GM19455 (cell line): ENCODE data around the gene CDCA4.
"Not testable (repeated sequence)": the region's sequence is repeated elsewhere in the genome, so short reads cannot be mapped to it uniquely, and the experiment has no call there.

ENCODE experiments used
- ATAC-seq: cut with Tn5 transposase; IDR thresholded peaks from one replicate; pipeline ENCODE4 v1.9.1; 2021; ENCODE audit not compliant: unreplicated experiment

The CDCA4 gene

DNA sequence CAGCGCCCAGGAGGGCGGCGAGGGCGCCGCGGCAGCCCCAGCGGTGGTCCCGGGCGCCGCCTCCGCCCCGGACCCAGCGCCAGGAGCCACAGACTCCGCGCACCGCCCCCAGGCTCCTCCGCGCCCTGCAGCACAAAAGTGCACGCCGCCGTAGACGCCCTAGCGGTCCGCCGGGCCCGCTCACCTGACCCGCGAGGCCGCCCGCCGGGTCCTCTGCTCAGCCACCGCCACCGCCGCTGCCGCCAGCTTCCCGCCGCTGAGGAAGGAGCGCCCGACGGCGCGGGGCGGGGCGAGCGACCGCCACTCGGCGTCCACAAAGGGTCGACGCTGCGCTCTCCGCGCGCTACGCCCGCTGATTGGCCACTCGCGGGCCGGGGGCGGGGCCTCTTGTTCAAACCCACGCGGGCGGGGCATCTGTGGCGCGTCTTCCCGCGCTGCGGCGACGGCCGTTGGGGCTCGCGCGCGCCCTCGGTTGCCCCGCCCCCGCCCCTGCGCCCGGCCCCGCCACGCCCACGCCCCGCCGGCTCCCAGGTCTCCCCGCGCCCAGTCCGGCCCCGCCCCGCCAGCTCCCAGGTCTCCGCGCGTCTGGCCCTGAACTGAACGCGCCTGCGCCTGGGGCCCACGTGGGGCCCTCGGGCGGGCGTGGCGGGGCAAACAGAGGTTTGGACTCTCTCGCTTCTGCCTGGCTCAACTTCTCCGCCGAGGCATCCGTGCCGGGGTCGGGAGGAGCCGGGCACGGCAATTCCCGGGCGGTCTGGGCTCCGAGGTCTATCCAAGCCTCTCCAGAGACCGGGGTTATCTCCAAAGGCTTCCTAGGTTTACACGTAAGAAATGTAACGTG is at the start of gene CDCA4:
Gene CDCA4 (minus strand): TSS at position 269 of the 841 bp plus-strand sequence. CDS start 9,154 bp downstream, outside the sequence.
- peak; percentile 71 for ATAC-seq

DNA sequence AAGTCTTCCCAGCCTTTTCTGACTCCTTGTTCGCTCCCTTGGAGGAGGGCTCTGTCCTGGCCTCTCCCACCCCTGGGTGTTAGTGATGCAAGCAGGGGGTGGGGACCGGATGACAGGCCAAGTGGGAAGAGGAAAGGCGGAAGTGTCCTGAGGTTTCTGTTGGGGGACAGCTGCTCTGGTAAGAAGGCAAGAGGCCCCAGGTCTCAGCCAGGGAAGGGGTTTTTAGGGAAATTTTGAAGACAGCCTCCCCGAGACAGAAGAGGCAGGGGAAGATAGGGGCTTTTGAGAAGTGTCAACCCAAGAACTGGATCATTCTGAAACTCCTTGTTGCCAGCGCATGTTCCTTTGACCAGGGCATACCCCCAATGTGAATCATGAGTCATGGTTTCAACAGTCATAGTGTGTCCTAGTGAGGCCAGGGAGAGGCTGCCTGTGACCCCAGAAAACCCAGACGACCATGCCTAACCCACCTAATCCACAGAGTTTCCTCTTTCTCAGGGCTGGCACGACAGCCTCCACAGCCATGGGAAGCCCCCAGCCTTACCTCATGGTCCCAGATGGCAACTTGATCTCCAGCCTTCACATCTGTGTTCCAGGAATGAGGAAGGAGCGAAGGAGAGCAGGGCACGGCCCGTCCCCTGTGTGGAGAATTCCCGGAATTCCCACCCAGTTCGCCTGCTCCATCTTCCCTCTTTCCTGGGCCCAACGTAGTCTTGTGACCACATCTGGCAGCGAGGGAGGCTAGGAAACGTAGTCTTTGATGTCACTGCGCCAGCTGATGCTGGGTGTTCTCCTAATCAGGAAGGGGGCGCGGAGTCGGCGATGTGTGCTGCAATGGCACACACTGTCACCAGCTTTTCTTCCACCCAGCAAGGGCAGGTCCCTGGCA is 49.2 kb upstream of the CDCA4 start:
- peak; percentile 31 for ATAC-seq

- ATAC-seq = no peak
These were observed 48.6 kb upstream of the CDCA4 start for GRCh38 chr14:105069522-105069870.

GRCh38 chr14:105068818-105069217 is 47.9 kb upstream of the CDCA4 start:
- no peak for ATAC-seq

DNA sequence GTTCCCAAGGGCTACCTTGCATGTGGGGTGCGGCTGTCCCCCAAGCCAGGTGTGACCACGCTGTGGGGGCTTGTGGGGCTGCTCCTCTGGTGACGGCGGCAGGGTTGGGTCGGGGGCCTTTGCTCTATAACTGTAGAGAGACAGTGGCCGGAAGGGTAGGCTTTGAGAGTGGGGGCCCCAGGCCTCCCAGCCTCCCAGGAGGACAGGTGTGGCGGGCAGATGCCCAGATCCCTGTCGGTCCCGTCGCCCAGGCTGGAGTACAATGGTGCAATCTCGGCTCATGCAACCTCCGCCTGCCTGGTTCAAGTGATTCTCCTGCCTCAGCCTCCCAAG is 47.1 kb upstream of the CDCA4 start:
- no peak for ATAC-seq

DNA sequence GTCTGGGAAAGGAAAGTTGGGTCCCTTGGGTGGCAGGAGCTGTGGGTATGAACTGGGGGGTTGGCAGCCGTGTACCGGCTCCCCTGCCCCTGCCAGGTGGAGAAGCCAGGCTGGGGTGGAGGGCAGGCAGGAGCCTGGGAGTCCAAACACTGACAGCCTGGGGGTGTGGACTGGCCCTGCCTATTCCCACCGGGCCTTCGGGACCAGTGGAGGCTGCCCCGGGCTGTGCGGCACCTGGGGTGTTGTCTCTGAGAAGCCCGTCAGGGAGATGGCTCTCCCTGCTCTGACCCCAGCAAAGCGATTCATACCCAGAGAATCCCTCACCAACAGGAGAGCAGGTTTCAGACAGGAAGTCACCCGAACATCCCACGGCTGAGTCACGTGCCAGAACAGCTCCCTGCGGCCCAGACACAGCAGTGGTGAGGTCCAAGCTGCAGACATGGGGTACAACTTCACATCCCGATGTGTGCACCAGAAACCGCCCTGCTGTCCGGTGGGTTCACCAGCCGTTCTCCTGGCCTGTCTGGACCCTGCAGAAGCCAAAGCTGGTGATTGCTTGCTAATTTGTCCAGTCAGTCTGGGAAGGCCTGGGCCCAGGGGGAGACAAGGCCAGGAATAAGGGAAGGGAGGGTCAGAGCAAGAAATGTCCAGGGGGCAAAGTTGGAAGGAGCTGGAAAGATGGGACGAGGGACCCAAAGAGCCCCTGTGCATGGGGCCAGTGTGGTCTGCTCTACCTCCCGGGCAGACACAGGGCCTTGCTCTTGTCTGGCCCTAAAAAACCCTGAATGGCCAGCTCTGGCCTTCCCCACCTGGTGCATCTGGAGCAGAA is 46.5 kb upstream of the CDCA4 start:
- no peak for ATAC-seq

GRCh38 chr14:105066240-105067071 is 45.6 kb upstream of the CDCA4 start:
- no peak for ATAC-seq

GRCh38 chr14:105065280-105066228 is 44.7 kb upstream of the CDCA4 start, which contains the start of gene GPR132:
TSS of gene GPR132 (minus strand) at chr14:105065430. CDS start at chr14:105055420, 10,010 bp downstream.
- ATAC-seq = peak; percentile 54

- no peak for ATAC-seq
These were observed 43.8 kb upstream of the CDCA4 start for GRCh38 chr14:105064721-105065143.

DNA sequence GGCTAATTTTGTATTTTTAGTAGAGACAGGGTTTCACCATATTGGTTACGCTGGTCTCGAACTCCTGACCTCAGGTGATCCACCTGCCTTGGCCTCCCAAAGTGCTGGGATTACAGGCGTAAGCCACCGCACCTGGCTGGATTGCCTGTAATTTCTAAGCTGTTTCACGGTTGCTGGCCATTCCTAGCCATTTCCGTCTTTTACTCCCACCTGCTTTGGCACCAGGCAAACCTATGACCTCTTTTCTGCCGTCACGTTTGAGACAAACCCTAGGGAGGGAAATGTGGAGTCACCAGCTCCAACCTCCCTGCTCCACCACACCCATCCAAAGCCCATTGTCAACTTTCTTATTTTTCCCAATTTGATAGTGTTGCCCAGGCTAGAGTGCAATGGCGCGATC is 43.1 kb upstream of the CDCA4 start:
- ATAC-seq = no peak

DNA sequence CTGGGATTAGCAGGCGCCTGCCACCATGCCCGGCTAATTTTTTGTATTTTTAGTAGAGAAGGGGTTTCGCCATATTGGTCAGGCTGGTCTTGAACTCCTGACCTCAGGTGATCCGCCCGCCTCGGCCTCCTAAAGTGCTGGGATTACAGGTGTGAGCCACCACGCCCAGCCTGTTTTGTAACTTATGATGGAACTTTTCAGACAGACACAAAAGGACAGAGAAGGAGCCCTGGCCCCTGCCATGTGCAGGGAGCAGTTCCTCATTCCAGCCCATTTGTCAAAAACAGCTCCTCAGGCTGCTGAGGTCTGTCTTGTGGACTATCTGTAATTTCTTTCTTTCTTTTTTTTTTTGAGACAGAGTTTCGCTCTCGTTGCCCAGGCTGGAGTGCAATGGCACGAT is 42.6 kb upstream of the CDCA4 start:
- not testable (repeated sequence) for ATAC-seq

GRCh38 chr14:105063056-105063455 is 42.2 kb upstream of the CDCA4 start:
- no peak for ATAC-seq

GRCh38 chr14:105062048-105062433 is 41.2 kb upstream of the CDCA4 start:
- no peak for ATAC-seq

DNA sequence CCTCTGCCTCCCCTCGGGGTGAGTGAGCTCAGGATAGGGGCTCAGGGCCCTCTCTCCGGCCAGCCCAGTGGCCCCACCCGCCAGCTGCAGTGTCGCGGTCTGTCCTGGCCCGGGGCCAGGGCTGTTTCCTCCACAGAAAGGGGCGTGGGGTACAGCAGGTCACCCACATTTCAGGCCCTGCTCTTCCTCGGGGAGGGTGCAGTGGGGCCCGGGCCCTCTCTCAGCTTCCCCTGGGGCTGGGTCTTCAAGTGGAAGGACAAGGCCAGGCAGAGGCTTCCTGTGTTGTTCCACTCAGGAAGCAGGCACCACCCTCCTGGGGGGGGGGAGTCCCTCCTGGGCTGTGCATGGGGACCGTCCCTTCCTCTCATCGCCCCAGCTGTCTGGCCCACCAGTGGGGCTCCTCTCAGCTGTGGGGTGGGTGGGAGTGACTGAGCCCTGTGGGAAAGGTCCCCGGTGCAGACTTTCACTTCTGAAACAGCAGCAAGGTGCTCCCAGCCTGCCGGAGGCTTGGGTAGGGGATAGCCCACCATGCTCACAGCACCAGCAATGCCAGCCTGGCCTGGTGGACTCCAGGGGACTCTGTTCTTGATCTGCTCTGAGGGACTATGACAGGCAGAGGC is 40.7 kb upstream of the CDCA4 start:
- ATAC-seq = no peak

DNA sequence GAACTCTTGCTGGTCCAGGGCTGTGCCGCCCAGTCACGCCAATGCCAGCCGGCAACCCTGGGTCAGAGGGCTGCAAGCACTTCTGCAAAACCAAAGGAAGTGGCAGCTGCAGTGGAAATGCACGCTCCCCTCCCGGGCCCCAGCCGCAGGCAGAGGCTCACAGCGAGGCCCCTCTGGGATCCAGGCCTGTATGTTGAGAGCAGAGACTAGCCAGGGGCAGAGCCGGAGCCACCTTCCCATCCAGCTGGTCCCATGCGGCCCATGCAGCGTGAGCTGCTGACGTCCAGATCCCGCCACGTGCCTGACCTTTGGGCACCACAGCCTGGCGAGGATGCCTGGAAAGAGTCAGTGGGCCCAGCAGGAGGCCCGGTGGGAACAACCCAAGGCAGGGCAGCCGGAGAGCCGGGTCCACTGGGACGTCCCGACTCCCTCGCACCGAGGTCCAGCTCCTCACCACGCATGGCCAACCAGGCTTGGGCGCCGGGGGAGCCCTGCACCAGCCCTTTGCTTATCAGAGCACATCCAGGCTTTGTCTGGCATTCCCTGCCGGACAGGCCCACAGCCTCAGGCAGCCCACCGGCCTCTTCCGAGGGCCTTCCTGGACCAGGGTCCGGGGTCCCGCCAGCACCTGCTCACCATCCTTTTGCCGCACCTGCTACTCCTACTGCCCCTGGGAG is 40.0 kb upstream of the CDCA4 start:
- no peak for ATAC-seq

DNA sequence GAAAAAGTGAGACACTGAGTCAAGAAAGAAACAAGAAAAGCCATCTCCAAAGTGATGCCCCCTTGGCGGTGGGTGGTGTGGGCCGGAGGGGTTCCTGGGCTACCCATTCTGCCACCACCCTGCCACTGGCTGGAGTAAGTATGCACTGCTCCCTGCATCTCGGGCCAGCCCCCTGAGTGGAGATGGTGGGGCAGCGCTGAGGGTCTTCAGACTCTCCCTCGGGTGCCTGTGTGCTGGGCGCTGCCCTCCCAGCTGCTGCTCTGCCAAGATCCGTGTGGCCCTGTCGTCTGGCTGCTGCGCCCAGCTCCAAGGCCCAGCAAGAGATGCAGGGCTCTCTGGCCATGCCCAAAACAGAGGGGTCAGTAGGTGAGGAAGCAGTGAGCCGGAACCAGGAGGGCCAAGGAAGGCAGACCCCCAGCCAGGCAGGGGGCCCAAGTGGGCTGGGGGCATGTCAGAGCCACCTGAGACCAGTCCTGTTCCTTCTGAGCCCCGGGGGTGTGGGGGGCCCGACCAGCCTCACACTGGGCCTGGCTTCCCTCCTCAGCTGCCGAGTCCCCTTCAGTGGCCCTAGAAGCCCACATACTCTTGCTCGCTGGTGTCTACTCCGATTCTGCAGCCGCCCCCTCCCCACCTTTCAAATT is 39.2 kb upstream of the CDCA4 start:
- ATAC-seq = no peak

DNA sequence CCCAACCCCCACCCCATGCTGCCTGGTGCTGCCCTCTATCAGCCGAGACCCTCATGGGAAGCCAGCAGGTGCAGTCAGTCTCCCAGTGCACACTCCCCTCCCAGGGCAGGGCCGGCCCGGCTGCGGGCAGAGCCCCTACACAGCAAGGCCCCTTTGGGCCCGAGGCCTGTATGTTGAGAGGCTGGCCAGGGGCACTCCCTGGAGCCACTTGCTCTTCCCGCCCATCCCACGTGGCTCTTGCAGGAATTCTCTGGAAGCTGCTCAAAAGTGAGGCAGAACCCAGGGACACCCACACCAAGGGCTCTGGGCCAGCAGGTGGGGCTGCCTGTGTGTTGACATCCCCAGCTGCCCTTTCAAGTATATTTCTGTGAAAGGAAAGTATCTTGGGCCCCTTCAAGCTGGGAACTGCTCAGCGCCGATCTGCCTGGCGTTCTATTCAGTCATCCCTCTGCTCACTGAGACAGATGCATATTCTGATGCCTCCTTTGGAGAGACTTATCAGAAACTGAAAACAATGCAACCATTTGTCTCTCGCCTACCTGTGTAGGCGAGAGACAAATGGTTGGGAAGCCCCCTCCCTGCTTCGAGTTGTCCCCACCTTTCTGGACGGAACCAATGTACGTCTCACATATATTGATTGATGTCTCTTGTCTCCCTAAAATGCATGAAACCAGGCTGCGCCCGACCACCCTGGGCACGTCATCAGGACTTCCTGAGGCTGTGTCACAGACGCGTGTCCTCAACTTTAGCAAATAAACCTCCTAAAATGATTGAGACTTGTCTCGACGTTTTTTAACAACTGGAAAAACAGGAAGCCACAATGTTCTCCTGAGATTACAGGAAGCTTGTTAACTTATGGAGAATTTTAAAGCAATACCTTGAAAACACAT is 38.4 kb upstream of the CDCA4 start:
- no peak for ATAC-seq
